Measurements from ENCODE around the gene MIER2. TPM values are rescaled to one million over a fixed set of nuclear protein-coding genes. Genes with fewer than 3 reads are reported as not detected.
A peak's percentile ranks its signal among the peaks of the same experiment; 100 is the strongest.

MIER2 gene
- total RNA-seq, 1 experiment from 2014 or later, result not detected

DNA sequence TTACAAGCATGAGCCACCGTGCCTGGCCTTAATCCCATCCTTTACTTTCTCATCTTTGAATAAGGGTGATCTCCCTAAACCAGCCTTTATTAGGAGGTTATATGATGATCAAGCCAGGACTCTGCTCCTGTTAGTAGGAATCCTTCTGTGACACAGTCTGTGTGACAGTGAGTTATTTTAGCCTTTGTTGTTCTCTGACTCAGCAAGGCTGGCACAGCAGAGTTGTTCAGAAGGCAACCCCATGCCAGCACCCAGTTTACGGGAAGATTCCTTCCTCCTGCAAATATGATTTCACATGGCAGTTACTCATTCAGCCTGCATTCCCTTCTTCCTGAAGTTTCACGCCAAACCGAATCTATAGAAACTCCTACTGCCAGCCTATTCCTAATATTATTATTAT is 10.5 kb upstream of the MIER2 start:
- Histone ChIP-seq H3K9me2 (replicated peaks; ENCODE audit: low read length) (no peaks in the 10 kb centered on the region), H3K79me2 (ENCODE audit: low read length) (no peaks in the 10 kb centered on the region), H3K4me3 (ENCODE audit: low read length) (no peak overlapping the region), H3K9me3 (ENCODE audit: low read length) (no peaks in the 10 kb centered on the region), H2AFZ (ENCODE audit: low read length) (no peak overlapping the region), H3K9ac (ENCODE audit: low read length) (no peak overlapping the region), H3K4me1 (ENCODE audit: insufficient read depth, low read length) (no peaks in the 10 kb centered on the region), H3K4me2 (ENCODE audit: low read length) (no peak overlapping the region), H3K27me3 (ENCODE audit: low read length) (no peaks in the 10 kb centered on the region), H4K20me1 (ENCODE audit: low read length) (no peaks in the 10 kb centered on the region), H3K36me3 (ENCODE audit: low read depth, low read length) (no peaks in the 10 kb centered on the region), H3F3A (ENCODE audit: low read length, unreplicated experiment) (no peaks in the 10 kb centered on the region), H3K27ac (ENCODE audit: low read length) (no peak overlapping the region)
- TF ChIP-seq EZH2phosphoT487 (IDR thresholded peaks at IDR 0.05; ENCODE audit: borderline replicate concordance, low read length), result no peak
- TF ChIP-seq CTCF (conservative IDR thresholded peaks at IDR 0.05; ENCODE audit: low read depth, low read length), result no peak
- no peak for TF ChIP-seq EZH2 (IDR thresholded peaks at IDR 0.05; ENCODE audit: low read length, unreplicated experiment)
- peak; percentile 100 for ATAC-seq
- ChIA-PET CTCF (no interaction called here), POLR2A (ENCODE audit: unreplicated experiment) (no interaction called here)
- intact Hi-C loops (cut with micrococcal nuclease), result no loop called here
- BruUV-seq (replicated peaks), result no TSS peak
- DNase-seq, result peak; percentile 77

GRCh38 chr19:351976-352625 is 7.5 kb upstream of the MIER2 start:
- H3K36me3 ChIP-seq (ENCODE audit: low read depth, low read length), result no peaks in the 10 kb centered on the region
- H4K20me1 ChIP-seq (ENCODE audit: low read length), result no peaks in the 10 kb centered on the region
- POLR2A ChIA-PET (ENCODE audit: unreplicated experiment), result no interaction called here
- BruUV-seq (replicated peaks), result no TSS peak
- H3K9ac ChIP-seq (ENCODE audit: low read length), result no peak overlapping the region
- H3K9me2 ChIP-seq (replicated peaks; ENCODE audit: low read length), result no peaks in the 10 kb centered on the region
- TF ChIP-seq CTCF (conservative IDR thresholded peaks at IDR 0.05; ENCODE audit: low read depth, low read length) (no peak), EZH2 (IDR thresholded peaks at IDR 0.05; ENCODE audit: low read length, unreplicated experiment) (no peak), EZH2phosphoT487 (IDR thresholded peaks at IDR 0.05; ENCODE audit: borderline replicate concordance, low read length) (no peak)
- H3K27ac ChIP-seq (ENCODE audit: low read length), result no peak overlapping the region
- no peaks in the 10 kb centered on the region for H3K79me2 ChIP-seq (ENCODE audit: low read length)
- H3K27me3 ChIP-seq (ENCODE audit: low read length), result no peaks in the 10 kb centered on the region
- H3K4me3 ChIP-seq (ENCODE audit: low read length), result no peak overlapping the region
- DNase-seq (no peak), ATAC-seq (no peak)
- CTCF ChIA-PET, result no interaction called here
- no peak overlapping the region for H2AFZ ChIP-seq (ENCODE audit: low read length)
- H3F3A ChIP-seq (ENCODE audit: low read length, unreplicated experiment), result no peaks in the 10 kb centered on the region
- intact Hi-C loops (cut with micrococcal nuclease), result no loop called here
- H3K4me2 ChIP-seq (ENCODE audit: low read length), result no peak overlapping the region
- no peaks in the 10 kb centered on the region for H3K9me3 ChIP-seq (ENCODE audit: low read length)
- no peaks in the 10 kb centered on the region for H3K4me1 ChIP-seq (ENCODE audit: insufficient read depth, low read length)

DNA sequence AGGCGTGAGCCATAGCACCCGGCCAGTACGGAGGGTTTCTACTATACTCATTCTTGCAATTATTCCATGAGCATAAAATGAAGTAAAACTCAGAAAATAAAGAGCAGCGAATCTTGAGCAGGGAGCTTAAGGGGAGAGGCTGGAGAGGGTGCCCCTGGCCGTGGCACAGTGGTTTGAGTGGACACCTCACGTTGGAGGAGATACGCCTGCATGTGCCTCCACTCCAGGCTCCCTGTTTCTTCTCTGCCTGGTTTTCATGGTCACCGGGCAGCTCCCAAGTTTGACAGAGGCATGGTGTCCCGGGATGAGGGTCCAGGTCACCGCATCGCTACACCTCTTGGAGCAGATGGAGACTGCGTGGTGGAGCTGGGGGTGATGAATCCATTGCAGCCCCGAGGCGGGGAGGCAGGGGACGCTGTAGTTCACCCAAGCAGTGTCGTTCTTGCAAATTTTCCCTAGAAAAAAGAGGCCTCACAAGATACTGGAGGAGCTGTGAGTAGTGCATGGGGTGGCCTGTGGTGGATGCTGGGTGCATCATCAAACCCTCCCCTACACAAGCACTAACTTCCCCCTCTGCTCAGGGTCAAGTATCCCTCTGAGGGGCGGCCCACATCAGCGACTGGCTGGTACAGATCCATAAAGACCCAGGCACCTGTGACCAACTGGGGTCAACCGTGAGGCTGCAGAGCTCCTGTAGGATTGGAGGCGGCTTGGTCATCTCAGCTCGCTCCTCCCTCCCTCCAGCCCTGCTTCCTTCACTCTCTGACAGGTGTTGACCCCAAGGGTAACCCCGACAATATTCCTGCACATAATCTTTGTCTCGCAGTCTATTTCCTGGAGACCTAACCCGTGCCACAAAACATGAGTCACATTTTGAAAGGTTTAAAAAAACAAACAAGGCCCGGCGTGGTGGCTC is 3.6 kb upstream of the MIER2 start:
- ChIA-PET CTCF (no interaction called here), POLR2A (ENCODE audit: unreplicated experiment) (no interaction called here)
- ATAC-seq, result no peak

More for the DNA sequence above, 3.6 kb upstream of the MIER2 start:
- Histone ChIP-seq H3K27ac (ENCODE audit: low read length) (no peak overlapping the region), H2AFZ (ENCODE audit: low read length) (no peak overlapping the region), H3F3A (ENCODE audit: low read length, unreplicated experiment) (no peaks in the 10 kb centered on the region), H3K79me2 (ENCODE audit: low read length) (peaks cover 9% of the 10 kb centered on the region), H3K9me3 (ENCODE audit: low read length) (no peaks in the 10 kb centered on the region), H3K4me3 (ENCODE audit: low read length) (no peak overlapping the region), H3K9ac (ENCODE audit: low read length) (no peak overlapping the region), H4K20me1 (ENCODE audit: low read length) (no peaks in the 10 kb centered on the region), H3K4me2 (ENCODE audit: low read length) (no peak overlapping the region), H3K36me3 (ENCODE audit: low read depth, low read length) (no peaks in the 10 kb centered on the region), H3K4me1 (ENCODE audit: insufficient read depth, low read length) (peaks cover 6% of the 10 kb centered on the region; the same call in 1 of the 2 replicates), H3K27me3 (ENCODE audit: low read length) (no peaks in the 10 kb centered on the region), H3K9me2 (replicated peaks; ENCODE audit: low read length) (no peaks in the 10 kb centered on the region)
- DNase-seq, result peak; percentile 32
- no TSS peak for BruUV-seq (replicated peaks)
- TF ChIP-seq EZH2phosphoT487 (IDR thresholded peaks at IDR 0.05; ENCODE audit: borderline replicate concordance, low read length) (no peak), CTCF (conservative IDR thresholded peaks at IDR 0.05; ENCODE audit: low read depth, low read length) (no peak), EZH2 (IDR thresholded peaks at IDR 0.05; ENCODE audit: low read length, unreplicated experiment) (no peak)
- intact Hi-C loops (cut with micrococcal nuclease), result no loop called here
